GM13976 (cell line): ENCODE measurements around the gene TRMT2A.

Experiments used
- DNase-seq: peaks from one replicate; pipeline ENCODE4 v3.0.0; 2012; ENCODE audit warnings: low spot score
- in situ Hi-C: fragments of 300-500 bp; cut with MboI; formaldehyde crosslinking; loops from one replicate; pipeline ENCODE4 v1.12.0; 2022; ENCODE audit warnings: low sequenced_read_pairs, mixed read lengths, inconsistent platforms; ENCODE audit not compliant: unreplicated experiment
- TF ChIP-seq, protein P1 (sequence below): IDR thresholded peaks from 2 replicates; pipeline ENCODE4 v1.5.1; 2012; ENCODE audit warnings: borderline replicate concordance, mild to moderate bottlenecking; ENCODE audit not compliant: insufficient read depth; ENCODE audit errors: extremely low read depth, missing control alignments, control extremely low read depth

TRMT2A gene

DNA sequence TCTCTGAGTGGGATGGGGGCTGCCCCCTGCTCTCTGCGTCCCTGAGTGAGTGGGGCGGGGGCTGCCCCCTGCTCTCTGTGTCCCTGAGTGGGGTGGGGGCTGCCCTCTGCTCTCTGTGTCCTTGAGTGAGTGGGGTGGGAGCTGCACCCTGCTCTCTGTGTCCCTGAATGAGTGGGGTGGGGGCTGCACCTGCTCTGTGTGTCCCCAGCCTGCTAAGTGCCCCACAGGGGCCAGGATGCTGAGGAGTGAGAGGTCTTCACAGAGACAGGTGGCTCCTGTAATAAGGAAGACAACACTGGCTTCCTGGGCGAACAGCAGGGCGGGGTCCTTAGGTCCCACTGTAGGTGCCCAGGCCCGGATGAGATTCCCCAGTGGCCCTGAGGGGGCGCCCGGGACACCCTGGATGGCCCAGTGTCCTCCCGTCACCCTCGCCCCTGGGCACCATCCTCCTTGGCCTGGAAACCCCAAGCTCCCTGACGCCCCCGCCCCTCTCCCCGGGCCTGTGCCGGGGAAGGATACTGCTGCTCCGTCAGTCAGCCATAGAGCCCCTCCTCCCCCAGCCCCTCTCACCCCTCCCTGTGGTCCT is 37.7 kb upstream of the TRMT2A start:
- TF ChIP-seq, protein P1, sequence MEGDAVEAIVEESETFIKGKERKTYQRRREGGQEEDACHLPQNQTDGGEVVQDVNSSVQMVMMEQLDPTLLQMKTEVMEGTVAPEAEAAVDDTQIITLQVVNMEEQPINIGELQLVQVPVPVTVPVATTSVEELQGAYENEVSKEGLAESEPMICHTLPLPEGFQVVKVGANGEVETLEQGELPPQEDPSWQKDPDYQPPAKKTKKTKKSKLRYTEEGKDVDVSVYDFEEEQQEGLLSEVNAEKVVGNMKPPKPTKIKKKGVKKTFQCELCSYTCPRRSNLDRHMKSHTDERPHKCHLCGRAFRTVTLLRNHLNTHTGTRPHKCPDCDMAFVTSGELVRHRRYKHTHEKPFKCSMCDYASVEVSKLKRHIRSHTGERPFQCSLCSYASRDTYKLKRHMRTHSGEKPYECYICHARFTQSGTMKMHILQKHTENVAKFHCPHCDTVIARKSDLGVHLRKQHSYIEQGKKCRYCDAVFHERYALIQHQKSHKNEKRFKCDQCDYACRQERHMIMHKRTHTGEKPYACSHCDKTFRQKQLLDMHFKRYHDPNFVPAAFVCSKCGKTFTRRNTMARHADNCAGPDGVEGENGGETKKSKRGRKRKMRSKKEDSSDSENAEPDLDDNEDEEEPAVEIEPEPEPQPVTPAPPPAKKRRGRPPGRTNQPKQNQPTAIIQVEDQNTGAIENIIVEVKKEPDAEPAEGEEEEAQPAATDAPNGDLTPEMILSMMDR: no peak
- in situ Hi-C loops: loop anchor here (10.0 kb wide), 2 partner anchors 100 to 140 kb away; no protein-coding TSS in a partner anchor
- no peak for DNase-seq

DNA sequence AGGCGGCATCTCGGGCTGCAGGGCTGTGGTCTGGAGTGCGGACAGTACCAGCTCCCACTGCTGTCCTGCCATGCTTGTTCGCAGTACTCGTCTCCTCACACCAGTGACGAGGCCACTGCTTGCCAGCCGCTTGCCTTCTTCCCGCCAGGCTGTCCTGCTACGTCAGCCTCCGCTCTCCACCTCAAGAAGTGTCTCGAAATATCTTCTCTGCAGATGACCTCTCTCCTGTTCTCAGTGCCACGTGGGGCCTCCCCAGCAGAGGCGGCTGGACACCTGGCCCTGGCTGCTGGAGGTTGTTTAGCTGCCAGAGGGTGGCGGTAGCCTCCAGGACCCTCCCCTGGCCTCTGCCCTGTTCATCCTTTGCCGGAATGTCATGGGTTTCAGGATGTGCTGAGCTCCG is 36.9 kb upstream of the TRMT2A start:
- in situ Hi-C loops: loop anchor here (10.0 kb wide), 2 partner anchors 101 to 141 kb away; no protein-coding TSS in a partner anchor
- DNase-seq: no peak

DNA sequence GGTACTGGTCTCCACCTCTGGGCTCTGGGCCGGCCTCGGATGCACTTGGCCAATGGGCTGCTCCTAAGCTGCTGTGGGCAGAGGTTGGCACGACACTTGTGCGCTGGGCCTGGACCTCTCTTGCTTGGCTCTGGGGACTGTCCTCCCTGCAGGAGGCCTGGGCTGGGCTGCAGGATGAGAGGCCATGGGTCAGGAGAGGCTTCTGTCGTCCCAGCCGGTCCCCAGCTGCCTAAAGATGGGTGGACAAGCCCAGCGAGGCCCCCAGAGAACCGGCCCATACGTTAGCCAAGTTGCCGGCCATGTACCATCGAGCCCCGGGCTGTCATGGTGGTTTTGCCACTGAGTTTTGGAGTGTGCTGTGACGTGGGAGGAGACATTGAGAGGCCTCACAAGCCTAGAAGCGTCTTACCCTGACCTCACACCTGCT is 35.5 kb upstream of the TRMT2A start:
- TF ChIP-seq, protein P1: no peak
- DNase-seq: no peak

More for the DNA sequence above, 36.9 kb upstream of the TRMT2A start:
- TF ChIP-seq, protein P1: no peak

DNA sequence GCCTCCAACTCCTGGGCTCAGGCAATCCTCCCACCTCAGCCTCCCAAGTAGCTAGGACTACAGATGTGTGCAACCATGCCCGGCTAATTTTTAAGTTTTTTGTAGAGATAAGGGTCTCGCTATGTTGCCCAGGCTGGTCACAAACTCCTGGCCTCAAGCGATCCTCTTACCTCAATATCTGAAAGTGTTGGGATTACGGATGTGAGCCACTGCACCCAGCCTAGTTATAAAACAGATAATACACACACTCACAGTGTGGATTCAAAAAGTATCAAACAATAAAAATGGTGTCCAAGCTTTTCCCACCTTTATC is 34.2 kb upstream of the TRMT2A start:
- in situ Hi-C loops: loop anchor here (10.0 kb wide), 2 partner anchors 104 to 144 kb away; no protein-coding TSS in a partner anchor
- TF ChIP-seq, protein P1: no peak

More for the DNA sequence above, 35.5 kb upstream of the TRMT2A start:
- in situ Hi-C loops: loop anchor here (10.0 kb wide), 2 partner anchors 102 to 142 kb away; no protein-coding TSS in a partner anchor

DNA sequence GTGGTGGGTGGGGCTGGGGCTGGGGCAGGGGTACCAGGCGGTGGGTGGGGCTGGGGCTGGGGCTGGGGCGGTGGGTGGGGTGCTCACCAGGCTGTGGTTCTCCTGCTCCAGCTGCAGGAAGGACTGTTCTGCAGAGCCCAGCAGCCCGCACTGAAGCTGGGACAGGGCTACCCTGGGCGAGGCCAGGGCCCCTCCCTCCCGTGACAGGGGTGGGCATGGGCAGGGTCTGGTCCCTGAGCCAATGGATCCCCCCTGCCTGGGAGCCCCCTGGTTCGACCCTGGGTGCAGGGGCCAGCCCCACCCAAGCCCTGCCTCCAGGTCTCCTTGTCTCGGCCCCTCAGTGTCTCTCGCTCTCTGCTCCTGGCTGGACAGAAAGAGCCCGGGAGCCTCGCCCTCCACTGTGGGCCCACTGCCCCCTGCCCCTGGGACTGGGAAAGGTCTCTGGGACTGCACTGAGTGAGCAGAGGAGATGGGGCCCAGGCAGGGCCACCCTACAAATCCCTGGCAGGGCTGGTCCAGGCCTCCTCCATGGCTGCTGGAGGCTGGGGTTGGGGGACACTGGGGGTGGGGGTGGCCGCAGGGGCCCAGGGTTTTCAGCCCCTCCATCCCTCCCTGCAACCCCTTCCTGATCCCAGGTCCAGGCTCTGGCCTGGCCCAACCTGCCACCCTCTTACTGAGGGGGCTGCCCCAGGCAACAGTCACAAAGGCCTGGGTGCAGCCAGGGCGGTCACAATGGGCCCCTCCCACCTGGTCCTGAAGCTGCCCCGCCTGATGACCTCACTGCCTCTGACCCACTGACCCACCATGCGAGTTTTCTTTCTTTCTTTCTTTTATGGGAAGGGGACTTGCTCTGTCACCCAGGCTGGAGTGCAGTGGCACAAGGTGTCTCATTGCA is 33.6 kb upstream of the TRMT2A start, which contains the start of gene CCDC188:
CCDC188 (minus strand) TSS at position 675 of the 895 bp plus-strand sequence; CDS start at position 606, 69 bp downstream.
- in situ Hi-C loops: loop anchor here (10.0 kb wide), 2 partner anchors 104 to 144 kb away; no protein-coding TSS in a partner anchor
- TF ChIP-seq, protein P1: no peak
- no peak for DNase-seq

More for the DNA sequence above, 34.2 kb upstream of the TRMT2A start:
- no peak for DNase-seq
